ENCODE results near the gene MDGA2.

MDGA2 gene

DNA sequence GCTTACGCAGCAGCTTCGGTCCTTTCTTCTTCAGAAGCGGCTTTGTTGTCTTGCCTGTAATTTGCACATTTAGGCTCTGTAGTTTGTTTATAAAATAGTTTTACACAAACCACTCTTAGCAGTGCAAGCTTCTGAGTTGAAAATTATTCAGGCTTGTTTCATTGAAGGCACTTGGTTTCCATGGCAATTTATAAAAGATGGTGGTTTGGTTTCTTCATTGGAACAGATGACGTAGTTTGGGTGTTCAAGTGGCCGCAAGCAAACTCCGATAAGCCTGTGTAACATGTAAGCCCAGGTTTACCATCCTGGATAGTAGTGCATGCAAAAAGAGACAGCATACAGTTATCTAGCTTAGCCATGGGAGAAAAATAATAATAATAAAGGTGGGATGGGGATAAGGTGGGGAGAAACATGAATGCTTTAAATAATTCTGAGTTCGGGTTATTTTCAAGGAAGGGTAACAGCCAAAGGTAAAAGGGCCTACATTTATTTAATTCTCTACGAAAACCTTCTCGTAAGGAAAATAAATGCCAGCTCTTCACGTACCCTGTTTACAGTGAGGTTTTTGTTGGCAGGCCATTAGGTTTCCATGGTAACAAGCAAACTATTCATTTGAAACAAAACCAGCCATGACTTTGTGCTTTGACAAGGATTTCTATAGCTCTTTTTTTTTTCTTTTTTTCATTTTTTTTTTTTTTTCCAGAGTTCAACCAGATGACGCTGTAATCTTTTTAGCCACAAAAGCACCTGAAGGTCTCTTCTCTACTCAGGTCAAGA, 834.3 kb downstream of the MDGA2 start:
- no peak for DNase-seq

GRCh38 chr14:46820291-46820690, 855.1 kb downstream of the MDGA2 start:
- no peak for DNase-seq

GRCh38 chr14:46819117-46819516, 856.3 kb downstream of the MDGA2 start:
- no peak for DNase-seq

DNA sequence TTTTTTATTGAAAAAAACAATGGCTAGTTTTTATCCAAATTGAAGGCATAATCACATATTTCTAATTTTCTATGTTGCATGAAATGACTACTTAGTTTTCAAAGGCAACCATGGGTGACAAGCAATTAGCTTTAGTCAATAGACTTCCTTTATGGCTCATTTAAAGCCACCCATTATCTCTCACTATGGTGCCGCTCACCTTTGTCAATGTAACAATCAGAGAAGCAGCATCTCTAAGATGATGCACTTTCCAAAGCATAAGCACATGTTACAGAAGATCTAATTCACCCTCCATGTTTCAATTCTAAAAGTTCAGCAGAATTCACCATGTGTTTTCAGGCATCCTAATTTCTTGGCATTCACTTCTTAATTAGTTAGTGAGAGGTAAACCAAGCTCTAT, 857.3 kb downstream of the MDGA2 start:
- DNase-seq: no peak

DNA sequence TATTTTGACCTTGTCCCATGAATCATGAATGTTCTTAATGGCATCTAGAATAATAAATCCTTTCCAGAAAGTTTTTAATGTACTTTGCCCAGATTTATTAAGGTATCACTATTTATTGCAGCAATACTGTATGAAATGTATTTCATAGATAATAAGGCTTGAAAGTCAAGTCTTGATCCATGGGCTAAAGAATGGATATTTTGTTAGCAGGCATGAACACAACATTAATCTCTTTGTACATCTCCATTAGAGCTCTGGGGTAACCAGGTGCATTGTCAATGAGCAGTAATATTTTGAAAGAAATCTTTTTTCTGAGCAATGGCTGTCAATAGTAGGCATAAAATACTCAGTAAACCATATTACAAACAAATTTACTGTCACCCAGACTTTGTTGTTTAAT, 882.3 kb downstream of the MDGA2 start:
- no peak for DNase-seq

Measured in activated gamma-delta T cell treated with Interleukin-2 at 50 U/mL for 16 hours (primary cell).